GM18907 (cell line): ENCODE measurements around the gene USP48.
"Not testable (repeated sequence)": the region's sequence is repeated elsewhere in the genome, so short reads cannot be mapped to it uniquely, and the experiment has no call there.

ENCODE experiments used
- ATAC-seq: cut with Tn5 transposase; IDR thresholded peaks from one replicate; pipeline ENCODE4 v1.9.1; 2021; ENCODE audit warnings: mild to moderate bottlenecking, moderate library complexity; ENCODE audit not compliant: unreplicated experiment

USP48 gene

DNA sequence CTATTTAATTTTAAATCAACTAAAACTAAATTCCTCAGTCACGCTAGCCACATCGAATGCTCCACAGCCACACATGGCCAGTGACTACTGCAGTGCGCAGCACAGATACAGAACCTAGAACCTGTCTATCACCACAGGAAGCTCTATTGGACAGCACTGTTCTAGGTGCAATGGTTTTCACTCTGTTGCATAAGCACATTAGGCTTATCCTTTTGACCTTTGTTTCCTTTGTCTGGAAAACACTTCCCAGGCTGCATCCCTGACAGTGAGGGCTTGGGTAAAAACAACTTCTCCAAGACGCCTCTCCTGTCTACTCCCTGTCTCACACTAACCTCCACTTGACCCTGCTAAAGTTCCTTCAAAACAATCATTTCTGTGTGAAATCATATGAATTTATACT is 80.2 kb downstream of the USP48 start:
- no peak for ATAC-seq

DNA sequence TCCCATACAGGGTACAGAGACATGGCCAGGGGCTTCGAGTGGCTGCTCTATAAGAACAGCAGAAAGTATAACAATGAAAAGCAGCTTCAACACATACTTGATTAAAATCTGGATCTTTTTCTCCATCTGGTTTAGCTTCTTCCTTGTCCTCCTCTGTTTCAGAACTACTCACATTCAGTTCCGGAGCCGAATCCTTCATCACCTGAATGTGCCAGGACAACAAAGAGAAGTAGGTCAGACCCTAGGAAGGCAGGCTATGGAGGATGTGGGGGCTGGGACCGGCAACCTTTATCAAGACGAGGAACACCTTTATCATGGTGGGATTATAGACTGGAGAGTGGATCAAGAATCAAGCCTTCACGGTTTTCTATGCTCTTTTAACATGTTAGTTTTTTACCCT is 81.5 kb downstream of the USP48 start:
- no peak for ATAC-seq

DNA sequence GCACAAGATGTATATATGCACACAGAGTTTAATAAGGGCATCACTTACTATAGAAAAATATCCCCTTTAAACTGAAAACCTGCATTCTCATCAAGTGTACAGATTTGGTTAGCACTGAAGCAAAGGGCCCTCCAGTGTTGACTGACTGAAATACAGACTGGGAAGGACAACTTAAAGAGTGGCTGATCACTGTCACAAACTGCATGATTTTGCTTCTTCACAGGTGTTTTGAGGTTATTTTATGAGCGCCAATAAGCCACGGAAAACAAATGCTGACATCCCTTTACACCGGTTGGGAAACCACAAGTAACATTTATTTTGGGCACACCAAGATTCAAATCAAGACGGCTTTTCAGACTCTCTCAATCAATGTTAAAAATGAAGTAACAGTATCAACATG is 82.9 kb downstream of the USP48 start:
- no peak for ATAC-seq

DNA sequence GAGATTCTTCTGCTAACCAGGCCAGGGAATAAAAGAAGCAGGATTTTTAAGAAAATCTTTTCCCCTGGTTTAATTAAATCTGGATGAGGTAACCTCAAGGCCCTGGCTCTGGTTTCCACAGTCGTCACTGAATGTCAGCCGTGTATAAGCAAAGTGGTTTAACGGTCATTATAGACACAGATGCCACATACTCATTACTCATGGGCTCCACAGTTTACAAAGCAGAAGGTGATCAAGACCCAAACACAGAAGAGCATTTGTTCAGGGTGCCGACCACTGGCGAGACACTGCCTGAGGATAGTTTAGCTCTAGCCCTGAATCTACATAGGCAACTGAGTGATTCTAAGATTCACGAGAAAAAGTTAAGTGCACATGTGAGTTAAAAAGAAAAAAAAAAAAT is 86.0 kb downstream of the USP48 start:
- ATAC-seq, result no peak

DNA sequence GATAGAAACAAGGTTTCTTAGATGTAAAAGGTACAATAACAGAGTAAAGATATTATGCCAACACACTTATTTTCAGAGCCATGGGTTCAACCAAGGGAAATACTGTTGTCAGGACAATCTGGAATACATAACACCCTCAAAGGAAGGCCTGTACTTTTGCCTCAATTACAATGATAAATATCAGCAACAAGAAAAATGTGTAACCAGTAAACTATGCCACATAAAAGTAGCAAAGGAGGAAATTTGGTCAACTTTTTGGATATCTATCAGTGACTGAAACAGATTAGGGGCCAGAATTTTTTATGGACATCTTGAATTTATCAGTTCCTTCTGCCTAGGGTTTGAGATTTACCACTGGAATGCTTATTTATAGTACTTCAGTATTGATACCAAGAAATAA is 89.2 kb downstream of the USP48 start:
- ATAC-seq, result no peak

DNA sequence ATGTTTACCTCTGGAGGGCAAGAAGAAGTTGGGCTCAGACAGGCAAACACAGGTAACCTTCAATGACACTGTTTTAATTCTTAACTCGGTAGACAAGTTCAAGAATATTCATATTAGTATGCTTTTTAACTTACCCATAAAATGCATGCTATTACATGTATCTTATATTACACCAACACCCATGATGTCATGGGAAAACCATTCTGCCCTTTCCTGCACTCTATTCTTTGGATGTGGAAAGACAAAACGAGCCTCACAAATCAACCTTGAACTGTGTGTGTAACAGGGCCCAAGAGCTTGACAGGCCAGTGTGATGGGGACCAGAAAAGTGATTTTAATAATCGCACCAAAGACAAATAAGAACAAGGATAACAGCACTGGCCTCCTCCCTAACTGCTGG is 91.2 kb downstream of the USP48 start:
- ATAC-seq, result no peak

DNA sequence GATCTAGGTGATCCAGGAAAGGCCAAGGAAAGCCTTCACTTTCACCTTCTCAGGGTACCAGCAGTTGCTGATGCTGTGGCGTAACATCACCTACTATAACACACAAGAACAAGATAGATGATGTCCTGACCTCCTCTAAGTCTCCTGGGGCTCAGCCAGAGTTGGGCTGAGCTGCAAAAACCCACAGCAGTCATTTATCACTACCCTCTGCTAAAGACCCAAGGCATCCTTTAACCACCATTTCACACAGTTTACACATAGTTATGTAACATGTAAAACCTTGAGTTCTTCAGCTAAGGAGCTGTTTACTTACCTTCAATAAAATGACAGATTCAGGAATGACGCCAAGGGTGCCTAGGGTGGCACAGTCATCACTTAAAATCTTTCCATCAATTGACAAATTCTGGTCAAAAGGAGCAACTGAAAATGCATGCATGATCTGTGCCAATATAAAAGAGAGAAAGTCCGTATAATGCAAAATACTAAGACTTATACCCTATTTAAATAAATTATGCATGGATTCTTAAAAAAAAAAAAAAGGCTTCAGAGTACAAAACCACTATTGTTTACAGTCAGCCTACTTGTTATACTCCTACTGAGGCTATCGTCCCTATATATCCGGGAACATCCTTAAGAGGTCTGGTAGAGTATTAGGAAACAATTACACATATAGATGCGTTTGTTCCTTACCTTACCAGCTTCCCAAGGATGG is 93.1 kb downstream of the USP48 start:
- ATAC-seq, result no peak

DNA sequence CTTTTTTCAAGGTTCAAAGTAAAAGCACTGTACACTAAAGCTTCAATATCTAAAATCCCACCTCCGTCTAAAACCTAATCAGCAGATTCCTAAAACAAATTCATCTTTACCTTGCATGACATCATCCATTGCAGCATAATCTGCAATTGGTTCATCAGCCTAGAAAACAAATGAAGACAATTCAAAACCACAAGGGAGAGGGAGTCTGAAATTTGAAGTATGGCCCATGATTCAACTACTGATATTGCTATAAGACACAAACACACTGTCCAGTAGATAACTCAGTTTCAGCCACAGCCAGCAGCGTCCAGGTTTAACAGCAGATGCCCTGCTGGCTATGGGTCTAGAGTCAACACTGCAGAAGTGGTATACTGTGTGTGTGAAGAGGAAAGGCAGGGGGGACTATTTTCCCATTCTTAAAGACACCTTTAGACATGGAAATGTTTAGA is 95.8 kb downstream of the USP48 start:
- no peak for ATAC-seq

DNA sequence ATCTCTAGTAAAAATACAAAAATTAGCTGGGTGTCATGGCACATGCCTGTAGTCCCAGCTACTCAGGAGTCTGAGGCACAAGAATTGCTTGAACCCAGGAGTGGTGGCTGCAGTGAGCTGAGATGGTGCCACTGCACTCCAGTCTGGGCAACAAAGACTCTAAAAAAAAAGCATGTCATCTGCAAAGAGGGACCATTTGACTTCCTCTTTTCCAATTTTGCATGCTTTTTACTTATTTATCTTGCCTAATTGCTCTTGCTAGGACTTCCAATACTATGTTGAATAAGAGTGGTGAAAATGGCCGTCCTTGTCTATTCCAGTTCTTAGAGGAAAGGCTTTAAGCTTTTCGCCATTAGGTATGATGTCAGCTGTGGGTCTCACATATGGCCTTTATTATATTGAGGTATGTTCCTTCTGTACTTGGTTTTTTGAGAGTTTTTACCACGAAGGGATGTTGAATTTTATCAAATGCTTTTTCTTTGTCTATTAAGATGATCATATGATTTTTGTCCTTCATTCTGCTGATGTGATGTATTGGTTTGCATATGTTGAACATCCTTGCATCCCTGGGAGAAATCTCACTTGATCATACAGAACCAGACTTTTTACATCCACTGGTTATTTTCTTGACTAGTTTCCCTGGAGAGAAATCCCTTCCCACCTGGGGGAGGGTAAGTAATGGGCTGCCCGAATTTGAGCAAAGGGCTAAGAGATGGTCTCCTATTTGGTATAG is 96.8 kb downstream of the USP48 start:
- no peak for ATAC-seq

DNA sequence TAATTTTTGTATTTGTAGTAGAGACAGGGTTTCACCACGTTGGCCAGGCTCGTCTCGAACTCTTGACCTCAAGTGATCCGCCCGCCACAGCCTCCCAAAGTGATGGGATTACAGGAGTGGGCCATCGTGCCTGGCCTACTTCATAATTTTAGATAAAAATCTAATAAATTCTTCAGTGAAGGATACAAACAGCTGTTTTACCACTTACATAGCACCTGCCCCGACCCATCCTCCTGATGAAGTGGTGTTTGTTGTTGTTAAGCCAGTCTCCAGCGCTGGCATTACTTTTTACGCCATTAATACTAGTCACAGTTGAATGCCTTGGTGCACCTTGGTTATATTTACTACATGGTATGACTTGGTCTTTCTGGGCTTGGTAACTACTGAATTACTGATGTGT is 101.5 kb downstream of the USP48 start:
- ATAC-seq, result no peak

DNA sequence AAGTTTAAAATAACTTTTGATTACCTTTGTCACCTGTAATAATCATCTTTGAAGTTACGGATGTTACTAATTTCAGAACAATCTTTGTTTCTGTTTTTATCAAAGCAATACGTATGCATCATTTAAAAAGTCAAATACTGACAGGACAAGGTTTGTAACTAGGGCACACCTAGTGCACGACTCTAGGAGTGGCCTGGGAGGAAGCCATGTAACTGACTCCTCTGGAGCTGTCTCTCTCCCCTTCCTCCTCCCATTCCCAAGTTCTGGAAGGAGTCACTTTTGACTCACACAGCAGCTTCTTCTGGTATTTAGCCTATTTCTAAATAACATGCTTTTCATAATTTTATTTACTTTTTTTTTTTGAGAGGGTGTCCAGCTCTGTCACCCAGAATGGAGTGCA is 102.0 kb downstream of the USP48 start:
- no peak for ATAC-seq

DNA sequence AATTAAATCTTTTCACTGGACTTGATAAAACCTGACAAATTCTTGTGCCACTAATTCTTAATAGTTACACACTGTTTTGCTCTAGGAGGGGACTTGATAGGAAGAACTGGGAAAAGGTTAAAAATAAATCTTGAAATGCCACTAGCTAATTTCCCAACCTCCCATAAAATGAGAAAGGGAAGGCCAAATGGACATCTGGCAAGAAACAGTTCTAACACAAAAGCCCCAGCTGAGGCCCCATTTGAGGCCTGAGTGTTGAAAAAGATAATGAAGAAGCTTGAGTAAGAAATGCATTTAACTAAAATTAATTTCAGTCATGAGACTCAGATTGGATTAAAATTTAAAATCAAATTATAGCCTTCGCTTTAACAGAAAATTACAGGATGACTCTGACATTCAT is 102.6 kb downstream of the USP48 start:
- no peak for ATAC-seq

DNA sequence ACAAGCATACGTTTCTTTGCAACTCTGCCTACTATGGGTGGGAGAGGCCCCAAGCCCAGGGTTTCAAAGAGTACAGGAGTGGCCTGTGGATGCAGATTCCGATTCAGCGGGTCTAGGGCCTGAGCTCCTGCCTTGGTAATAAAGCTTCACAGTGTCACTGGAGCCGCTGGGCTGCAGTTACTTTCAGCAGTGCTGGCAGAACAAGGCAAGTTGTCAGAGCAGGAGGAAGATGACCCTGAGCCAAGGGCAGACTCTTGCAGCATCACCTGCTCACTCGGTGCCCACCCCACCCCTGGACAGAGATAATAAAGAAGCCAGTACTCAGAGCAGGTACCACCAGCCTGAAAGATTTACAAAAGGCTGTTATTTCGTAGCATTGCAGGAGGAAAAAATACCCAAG is 105.8 kb downstream of the USP48 start:
- ATAC-seq, result no peak

DNA sequence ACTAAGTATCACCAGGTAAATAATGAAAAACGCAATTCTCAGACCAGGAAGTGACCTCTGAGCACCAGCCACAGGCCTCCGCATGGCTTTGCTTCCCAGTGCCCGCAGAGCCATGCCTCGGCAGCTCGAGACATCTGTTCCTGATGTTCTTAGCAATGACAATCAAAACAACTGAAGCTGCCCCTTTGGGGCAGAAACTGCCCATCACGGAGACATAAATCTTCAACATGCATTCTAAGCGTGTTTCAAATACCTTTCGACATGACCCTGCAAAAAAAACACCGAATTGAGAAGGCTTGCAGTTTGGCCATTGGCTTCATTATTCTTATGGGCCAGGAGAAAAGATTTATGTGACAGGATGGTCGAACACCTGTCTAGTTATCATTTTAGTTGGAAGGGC is 108.0 kb downstream of the USP48 start:
- ATAC-seq, result no peak

DNA sequence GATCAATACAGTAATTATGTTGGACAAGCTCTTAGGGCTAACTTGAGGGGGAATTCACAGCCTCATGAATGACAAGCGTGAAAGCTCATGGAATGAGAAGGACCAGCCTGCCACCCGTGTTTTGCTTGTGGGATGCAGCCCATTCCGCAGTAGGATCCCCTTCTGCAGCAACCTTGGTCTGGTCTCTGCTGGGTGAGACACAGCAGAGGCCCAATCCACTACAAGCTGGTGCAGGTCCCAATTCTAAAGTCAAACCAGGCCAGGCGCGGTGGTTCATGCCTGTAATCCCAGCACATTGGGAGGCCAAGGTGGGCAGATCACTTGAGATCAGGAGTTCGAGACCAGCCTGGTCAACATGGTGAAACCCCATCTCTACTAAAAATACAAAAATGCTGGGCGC is 109.1 kb downstream of the USP48 start:
- not testable (repeated sequence) for ATAC-seq

DNA sequence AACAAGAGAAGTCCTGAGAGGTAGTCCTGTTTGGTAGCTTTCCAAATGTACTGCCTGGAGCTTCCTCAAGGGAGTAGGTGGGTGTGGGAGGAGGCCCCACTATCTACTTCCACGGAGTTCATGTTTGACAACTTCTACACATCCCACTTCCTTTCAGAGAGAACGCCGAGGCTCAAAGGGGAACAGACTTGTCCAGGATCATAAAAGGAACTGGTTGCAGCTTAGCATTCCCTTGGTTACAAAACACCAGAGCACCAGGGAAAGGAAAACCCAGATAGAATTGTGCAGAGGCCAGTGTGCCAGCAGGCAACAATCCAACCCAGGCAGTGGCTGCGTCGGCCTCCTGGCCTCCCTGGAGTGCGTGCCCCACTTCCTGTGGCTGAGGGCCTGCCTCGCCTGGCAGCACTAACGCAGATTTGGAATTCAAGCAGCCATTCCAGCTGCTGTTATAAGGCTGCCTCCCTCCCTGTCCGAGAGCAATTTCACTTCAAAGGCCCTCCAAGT is 109.6 kb downstream of the USP48 start:
- ATAC-seq, result no peak

DNA sequence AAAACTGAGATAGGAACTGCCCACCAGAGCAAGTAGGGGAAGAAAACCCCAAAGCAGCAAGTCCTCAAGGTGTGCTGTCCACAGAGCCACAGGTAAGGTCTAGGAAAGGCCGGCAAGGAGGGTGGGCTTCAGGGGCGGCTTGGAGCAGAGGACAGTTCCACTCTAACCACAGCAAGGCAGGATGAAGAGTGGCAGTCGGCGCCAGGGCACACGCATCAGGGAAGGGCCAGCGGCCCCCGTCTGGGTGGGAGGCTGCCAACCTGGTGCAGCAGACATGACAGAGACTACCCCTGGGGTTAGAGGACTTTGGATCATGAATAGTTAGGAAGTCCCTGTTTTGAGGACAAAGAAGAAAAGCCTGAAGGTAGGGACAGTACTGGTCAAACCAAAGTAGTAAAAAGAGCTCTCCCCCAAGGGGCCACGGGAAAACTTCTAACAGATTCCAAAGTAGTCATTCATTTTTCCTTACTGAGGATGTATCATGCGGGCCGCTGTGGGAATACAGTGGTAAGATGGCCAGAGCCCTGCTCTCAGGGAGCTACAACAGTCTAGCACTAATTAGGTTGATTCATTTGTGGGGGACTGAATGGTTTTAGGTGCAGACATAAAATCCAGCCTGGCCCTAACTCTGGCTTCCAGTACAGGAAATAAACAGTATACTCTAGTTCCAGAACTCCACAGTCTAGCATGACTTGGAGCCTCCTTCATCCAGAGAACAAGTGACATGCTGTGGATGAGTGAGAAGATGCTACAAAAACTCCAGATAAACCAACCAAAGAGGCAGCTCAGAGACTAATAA is 110.3 kb downstream of the USP48 start:
- ATAC-seq, result no peak

DNA sequence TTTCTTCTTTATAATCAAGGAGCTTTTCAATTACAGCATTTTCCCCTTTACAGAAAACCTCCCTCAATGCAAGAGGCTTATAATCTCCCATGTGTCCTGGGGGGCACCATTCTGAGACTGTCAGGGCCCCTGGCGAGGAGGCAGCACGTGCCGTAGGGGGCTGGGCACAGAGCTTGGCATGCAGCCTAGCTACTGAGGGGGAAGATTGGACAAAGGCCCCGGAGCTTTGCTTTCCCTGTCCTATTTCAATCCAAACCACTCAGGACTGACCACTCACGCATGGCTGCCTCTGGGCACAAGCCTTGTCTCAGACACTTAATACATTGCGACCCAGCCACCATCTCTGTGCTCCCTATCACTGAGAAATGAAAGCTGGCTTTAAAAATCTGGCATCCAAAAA is 111.0 kb downstream of the USP48 start:
- no peak for ATAC-seq

DNA sequence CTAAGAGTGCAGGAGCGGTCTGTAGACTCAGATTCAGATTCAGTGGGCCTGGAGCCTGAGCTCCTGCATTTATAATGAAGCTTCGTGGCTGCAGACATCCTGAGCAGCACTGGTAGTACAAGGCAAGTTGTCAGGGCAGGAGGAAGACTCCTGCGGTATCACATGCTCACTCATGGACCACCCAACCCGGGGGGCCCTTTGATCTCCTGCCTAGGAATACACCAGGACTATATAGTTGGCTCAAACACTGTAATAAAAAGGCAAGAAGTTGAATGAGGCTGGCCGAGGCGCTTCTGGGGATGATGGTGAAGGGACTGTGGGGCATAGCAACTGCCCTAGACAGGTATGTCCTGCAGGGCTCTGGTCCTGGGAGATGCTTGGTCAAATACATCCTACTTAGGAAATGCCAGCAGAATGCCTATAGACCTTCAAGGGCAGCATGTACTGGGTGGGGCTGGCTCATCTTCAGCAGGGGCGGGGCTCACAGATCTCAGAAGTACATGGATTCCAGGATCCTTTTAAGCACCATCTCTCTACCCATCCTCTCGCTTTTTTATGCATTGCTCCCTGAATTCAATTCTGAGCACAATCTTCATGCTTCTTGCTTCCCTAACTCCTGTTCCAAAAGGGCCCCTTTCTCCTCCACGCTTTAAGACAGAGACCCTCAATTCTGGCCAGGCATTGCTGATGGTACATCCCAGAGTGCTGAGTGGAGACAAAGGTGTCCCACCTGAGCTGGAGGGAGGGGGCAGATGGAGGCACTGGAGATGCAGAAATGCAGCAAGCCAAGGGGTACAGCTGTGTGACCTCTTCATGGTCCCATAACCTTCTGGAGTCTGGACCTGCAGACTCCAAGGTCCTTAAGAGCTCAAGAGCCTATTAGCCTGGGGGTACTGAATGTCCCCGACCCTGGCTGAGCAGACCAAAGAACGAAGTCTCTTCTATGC is 111.7 kb downstream of the USP48 start:
- no peak for ATAC-seq

DNA sequence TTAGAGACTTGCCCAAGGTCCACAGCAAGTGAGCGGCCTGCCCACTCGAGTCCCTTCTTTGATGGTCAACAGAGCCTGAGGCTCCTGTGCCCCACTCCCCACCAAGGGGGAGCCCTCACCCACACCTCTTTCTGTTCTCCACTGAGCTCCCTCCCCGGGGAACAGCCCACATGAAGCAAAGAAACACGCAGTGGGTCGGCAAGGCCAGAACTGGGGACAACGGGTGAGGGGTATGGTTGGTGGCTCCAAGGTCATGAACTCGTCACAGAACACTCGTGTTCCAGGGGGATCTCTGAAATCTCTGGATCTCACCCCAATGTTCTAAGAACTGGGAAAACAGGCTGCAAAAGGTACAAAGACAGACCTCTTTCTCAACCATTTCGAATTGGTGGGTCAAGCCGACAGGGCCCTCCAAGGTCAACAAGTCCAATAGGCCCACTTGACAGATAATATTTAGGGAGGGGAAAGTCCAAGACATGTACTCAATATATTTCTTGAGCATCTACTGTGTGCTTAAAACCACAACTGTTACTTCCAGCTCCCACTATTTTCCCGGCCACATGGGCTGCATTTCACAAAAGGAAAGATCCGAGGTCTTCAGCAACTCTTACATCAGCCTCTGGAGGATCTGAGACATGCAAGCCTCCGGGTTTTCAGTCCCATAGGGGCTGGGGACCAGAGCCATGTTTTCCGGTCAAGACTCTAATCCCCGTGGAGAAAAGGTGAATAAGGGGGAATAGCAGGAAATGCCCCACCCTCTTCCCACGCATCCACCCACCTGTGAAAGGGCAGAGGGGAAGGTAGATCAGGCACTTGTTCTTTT is 112.7 kb downstream of the USP48 start:
- ATAC-seq, result no peak
